NCI-H748 treated with DMSO at 0.1 percent for 48 hours (cell line): ENCODE results near the gene GRM8.
"Not testable (repeated sequence)": the region's sequence is repeated elsewhere in the genome, so short reads cannot be mapped to it uniquely, and the experiment has no call there.

Source experiments
- DNase-seq: peaks from one replicate; lab custom pipeline; 2025; lab: John Stamatoyannopoulos, UW

Gene GRM8

GRCh38 chr7:127029823-127030222, 222.9 kb downstream of the GRM8 start:
- DNase-seq = no peak

- DNase-seq = no peak
These were observed 230.9 kb downstream of the GRM8 start for GRCh38 chr7:127021857-127022256.

- no peak for DNase-seq
These were observed 231.6 kb downstream of the GRM8 start for GRCh38 chr7:127021019-127021738.

GRCh38 chr7:127018889-127019288, 233.9 kb downstream of the GRM8 start:
- DNase-seq = no peak

GRCh38 chr7:127017196-127017595, 235.5 kb downstream of the GRM8 start:
- DNase-seq = no peak

GRCh38 chr7:127000725-127001124, 252.0 kb downstream of the GRM8 start:
- DNase-seq = no peak

GRCh38 chr7:126996659-126997058, 256.1 kb downstream of the GRM8 start:
- DNase-seq = no peak

GRCh38 chr7:126993626-126994213, 259.0 kb downstream of the GRM8 start:
- DNase-seq = no peak

- DNase-seq = no peak
These were observed 264.7 kb downstream of the GRM8 start for GRCh38 chr7:126988022-126988421.

GRCh38 chr7:126979722-126980121, 273.0 kb downstream of the GRM8 start:
- no peak for DNase-seq

GRCh38 chr7:126978865-126979264, 273.9 kb downstream of the GRM8 start:
- DNase-seq = no peak

- DNase-seq = no peak
These were observed 279.7 kb downstream of the GRM8 start for GRCh38 chr7:126973066-126973465.

GRCh38 chr7:126972571-126972970, 280.2 kb downstream of the GRM8 start:
- DNase-seq = no peak

GRCh38 chr7:126959649-126960048, 293.1 kb downstream of the GRM8 start:
- no peak for DNase-seq

GRCh38 chr7:126958367-126958766, 294.4 kb downstream of the GRM8 start:
- no peak for DNase-seq

GRCh38 chr7:126957443-126957842, 295.3 kb downstream of the GRM8 start:
- DNase-seq = no peak

- DNase-seq = no peak
These were observed 299.3 kb downstream of the GRM8 start for GRCh38 chr7:126953461-126953860.

- DNase-seq = no peak
These were observed 304.1 kb downstream of the GRM8 start for GRCh38 chr7:126948664-126949063.

GRCh38 chr7:126940723-126941307, 311.9 kb downstream of the GRM8 start:
- DNase-seq = no peak

- no peak for DNase-seq
These were observed 315.6 kb downstream of the GRM8 start for GRCh38 chr7:126937171-126937570.

- no peak for DNase-seq
These were observed 321.2 kb downstream of the GRM8 start for GRCh38 chr7:126931581-126931980.

GRCh38 chr7:126930166-126930565, 322.6 kb downstream of the GRM8 start:
- DNase-seq = no peak

GRCh38 chr7:126924477-126924876, 328.3 kb downstream of the GRM8 start:
- DNase-seq = no peak

GRCh38 chr7:126911627-126912026, 341.1 kb downstream of the GRM8 start:
- DNase-seq = not testable (repeated sequence)
